GM12878 (cell line): ENCODE results near the gene TBC1D8.

Source experiments
- CHD1 ChIP-seq: IDR thresholded peaks from 2 replicates; pipeline ENCODE4 v1.6.1; 2012; ENCODE audit warnings: low read depth, low read length, improper control_type of control experiment
- CTCF ChIP-seq, 3 experiments: IDR thresholded peaks in 2 of 3; conservative IDR thresholded peaks in 1 of 3; 2 replicates each; pipeline ENCODE4 v1.5.1; 2011; ENCODE audit warnings: low read depth in 3 of 3, low read length in 3 of 3, mild to moderate bottlenecking in 3 of 3, control low read depth in 2 of 3, moderate library complexity in 2 of 3, inconsistent platforms in 1 of 3, mixed read lengths in 1 of 3; ENCODE audit not compliant: control insufficient read depth in 2 of 3, insufficient read depth in 1 of 3; ENCODE audit errors: extremely low read depth in 1 of 3
- EGR1 ChIP-seq, 2 experiments: IDR thresholded peaks; 1 replicate in 1 of 2; 2 replicates in 1 of 2; pipeline ENCODE4 v1.6.1; 2011 to 2012; ENCODE audit warnings: low read depth in 2 of 2, low read length in 2 of 2, borderline replicate concordance in 1 of 2, mild to moderate bottlenecking in 1 of 2, moderate library complexity in 1 of 2
- EZH2 ChIP-seq: IDR thresholded peaks from 2 replicates; pipeline ENCODE4 v1.6.1; 2012; ENCODE audit warnings: low read depth, mild to moderate bottlenecking, control low read depth, inconsistent platforms, low read length, borderline replicate concordance; ENCODE audit not compliant: control insufficient read depth
- HDAC2 ChIP-seq: fragments of 200-600 bp; sonication (generic); IDR thresholded peaks from 2 replicates; pipeline ENCODE4 v1.6.1; 2017
- HDAC6 ChIP-seq: fragments of 200-600 bp; sonication (generic); IDR thresholded peaks from one replicate; pipeline ENCODE4 v1.8.0; 2017; ENCODE audit warnings: antibody characterized with exemption; ENCODE audit not compliant: unreplicated experiment
- IRF4 ChIP-seq: IDR thresholded peaks from 2 replicates; pipeline ENCODE4 v1.6.1; 2011; ENCODE audit warnings: low read depth, low read length
- NR2C1 ChIP-seq: fragments of 450-650 bp; IDR thresholded peaks from 2 replicates; pipeline ENCODE4 v1.6.1; 2017; ENCODE audit warnings: antibody characterized with exemption, mild to moderate bottlenecking, moderate library complexity
- POLR2A ChIP-seq: IDR thresholded peaks from 2 replicates; pipeline ENCODE4 v1.6.1; 2011; ENCODE audit warnings: low read depth, mild to moderate bottlenecking, low read length
- RELA ChIP-seq: fragments of 450-650 bp; IDR thresholded peaks from 2 replicates; pipeline ENCODE4 v1.8.0; 2014; ENCODE audit warnings: borderline replicate concordance; ENCODE audit not compliant: partially characterized antibody
- RELB ChIP-seq: fragments of 450-650 bp; IDR thresholded peaks from 2 replicates; pipeline ENCODE4 v1.6.1; 2017; ENCODE audit warnings: low read depth, mild to moderate bottlenecking, moderate library complexity
- TAF1 ChIP-seq: IDR thresholded peaks from 2 replicates; pipeline ENCODE4 v1.6.1; 2011; ENCODE audit warnings: mild to moderate bottlenecking, low read depth, low read length, borderline replicate concordance
- ZBTB11 ChIP-seq: fragments of 450-650 bp; formaldehyde crosslinking; IDR thresholded peaks from 2 replicates; pipeline ENCODE4 v1.5.0; 2022; ENCODE audit warnings: mild to moderate bottlenecking, missing genetic modification characterization
- TF ChIP-seq, protein P1 (sequence below): fragments of 450-650 bp; IDR thresholded peaks from 2 replicates; pipeline ENCODE4 v1.6.1; 2018; ENCODE audit warnings: borderline replicate concordance, mild to moderate bottlenecking; ENCODE audit not compliant: partially characterized antibody

GRCh38 chr2:101125808-101126207, 25.4 kb downstream of the TBC1D8 start:
- TF ChIP-seq RELA (no peak), NR2C1 (no peak), CTCF (IDR thresholded peaks at IDR 0.05 in 2 of 3, conservative IDR thresholded peaks at IDR 0.05 in 1 of 3; ENCODE audit: control insufficient read depth in 2 of 3, extremely low read depth in 1 of 3, insufficient read depth in 1 of 3, low read depth in 3 of 3, low read length in 3 of 3) (no peak), CHD1 (no peak), TAF1 (no peak), IRF4 (no peak), EZH2 (no peak), EGR1 (IDR thresholded peaks at IDR 0.05; ENCODE audit: borderline replicate concordance in 1 of 2, low read depth in 2 of 2, low read length in 2 of 2) (no peak), RELB (no peak), POLR2A (no peak), ZBTB11 (CRISPR knock-in tag) (no peak), HDAC2 (no peak), HDAC6 (no peak)
- TF ChIP-seq, protein P1, sequence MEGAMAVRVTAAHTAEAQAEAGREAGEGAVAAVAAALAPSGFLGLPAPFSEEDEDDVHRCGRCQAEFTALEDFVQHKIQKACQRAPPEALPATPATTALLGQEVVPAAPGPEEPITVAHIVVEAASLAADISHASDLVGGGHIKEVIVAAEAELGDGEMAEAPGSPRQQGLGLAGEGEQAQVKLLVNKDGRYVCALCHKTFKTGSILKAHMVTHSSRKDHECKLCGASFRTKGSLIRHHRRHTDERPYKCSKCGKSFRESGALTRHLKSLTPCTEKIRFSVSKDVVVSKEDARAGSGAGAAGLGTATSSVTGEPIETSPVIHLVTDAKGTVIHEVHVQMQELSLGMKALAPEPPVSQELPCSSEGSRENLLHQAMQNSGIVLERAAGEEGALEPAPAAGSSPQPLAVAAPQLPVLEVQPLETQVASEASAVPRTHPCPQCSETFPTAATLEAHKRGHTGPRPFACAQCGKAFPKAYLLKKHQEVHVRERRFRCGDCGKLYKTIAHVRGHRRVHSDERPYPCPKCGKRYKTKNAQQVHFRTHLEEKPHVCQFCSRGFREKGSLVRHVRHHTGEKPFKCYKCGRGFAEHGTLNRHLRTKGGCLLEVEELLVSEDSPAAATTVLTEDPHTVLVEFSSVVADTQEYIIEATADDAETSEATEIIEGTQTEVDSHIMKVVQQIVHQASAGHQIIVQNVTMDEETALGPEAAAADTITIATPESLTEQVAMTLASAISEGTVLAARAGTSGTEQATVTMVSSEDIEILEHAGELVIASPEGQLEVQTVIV, result no peak
